Effector memory CD4-positive, alpha-beta T cell (primary cell): ENCODE results near the gene IQSEC3.

Source experiments
- DNase-seq, 3 donors: peaks; one replicate each; pipeline ENCODE4 v3.0.0-alpha.2; 2020
- H3K27ac ChIP-seq: 2 replicates; pipeline ENCODE4 v1.7.0; 2013; ENCODE audit warnings: mild to moderate bottlenecking, low read length, moderate library complexity; ENCODE audit not compliant: insufficient read depth, poor library complexity, severe bottlenecking
- H3K27me3 ChIP-seq: replicated peaks from 2 replicates; pipeline ENCODE4 v1.7.0; 2013; ENCODE audit warnings: mild to moderate bottlenecking, low read length; ENCODE audit not compliant: insufficient read depth, control insufficient read depth, poor library complexity, severe bottlenecking
- H3K36me3 ChIP-seq: 2 replicates; pipeline ENCODE4 v1.7.0; 2013; ENCODE audit warnings: mild to moderate bottlenecking, low read length, moderate library complexity; ENCODE audit not compliant: control insufficient read depth, insufficient read depth
- H3K4me1 ChIP-seq: 2 replicates; pipeline ENCODE4 v1.7.0; 2013; ENCODE audit warnings: low read length, mild to moderate bottlenecking; ENCODE audit not compliant: control insufficient read depth, insufficient read depth, poor library complexity, severe bottlenecking
- H3K4me3 ChIP-seq: 2 replicates; pipeline ENCODE4 v1.7.0; 2013; ENCODE audit warnings: low read length, low read depth, mild to moderate bottlenecking; ENCODE audit not compliant: insufficient read depth, poor library complexity, severe bottlenecking
- H3K9me3 ChIP-seq: 2 replicates; pipeline ENCODE4 v1.7.0; 2013; ENCODE audit warnings: mild to moderate bottlenecking, low read length, moderate library complexity; ENCODE audit not compliant: control insufficient read depth

The IQSEC3 gene

GRCh38 chr12:218221-218620, 151.7 kb downstream of the IQSEC3 start:
- Histone ChIP-seq H3K4me1 (no peaks in the 10 kb centered on the region), H3K27me3 (no peaks in the 10 kb centered on the region), H3K9me3 (no peaks in the 10 kb centered on the region), H3K4me3 (no peak overlapping the region), H3K27ac (no peak overlapping the region), H3K36me3 (no peaks in the 10 kb centered on the region)
- DNase-seq = no peak

- DNase-seq = no peak
- Histone ChIP-seq H3K36me3 (no peaks in the 10 kb centered on the region), H3K4me1 (no peaks in the 10 kb centered on the region), H3K9me3 (no peaks in the 10 kb centered on the region), H3K4me3 (no peak overlapping the region), H3K27ac (no peak overlapping the region), H3K27me3 (no peaks in the 10 kb centered on the region)
Observed at GRCh38 chr12:218728-219590, 152.4 kb downstream of the IQSEC3 start.

GRCh38 chr12:219891-220352, 153.4 kb downstream of the IQSEC3 start:
- H3K4me1 ChIP-seq = no peaks in the 10 kb centered on the region
- no peaks in the 10 kb centered on the region for H3K36me3 ChIP-seq
- no peaks in the 10 kb centered on the region for H3K9me3 ChIP-seq
- no peak for DNase-seq
- no peak overlapping the region for H3K27ac ChIP-seq
- no peaks in the 10 kb centered on the region for H3K27me3 ChIP-seq
- no peak overlapping the region for H3K4me3 ChIP-seq

- no peaks in the 10 kb centered on the region for H3K27me3 ChIP-seq
- no peaks in the 10 kb centered on the region for H3K36me3 ChIP-seq
- no peak overlapping the region for H3K27ac ChIP-seq
- H3K4me1 ChIP-seq = no peaks in the 10 kb centered on the region
- H3K4me3 ChIP-seq = no peak overlapping the region
- no peaks in the 10 kb centered on the region for H3K9me3 ChIP-seq
- DNase-seq = no peak
Observed at GRCh38 chr12:220491-220890, 153.9 kb downstream of the IQSEC3 start.

GRCh38 chr12:220946-221550, 154.5 kb downstream of the IQSEC3 start:
- H3K4me1 ChIP-seq = no peaks in the 10 kb centered on the region
- H3K36me3 ChIP-seq = no peaks in the 10 kb centered on the region
- no peak overlapping the region for H3K4me3 ChIP-seq
- no peaks in the 10 kb centered on the region for H3K9me3 ChIP-seq
- H3K27ac ChIP-seq = no peak overlapping the region
- no peak for DNase-seq
- no peaks in the 10 kb centered on the region for H3K27me3 ChIP-seq

GRCh38 chr12:221736-222135, 155.2 kb downstream of the IQSEC3 start:
- DNase-seq = no peak
- Histone ChIP-seq H3K36me3 (no peaks in the 10 kb centered on the region), H3K4me3 (no peak overlapping the region), H3K9me3 (no peaks in the 10 kb centered on the region), H3K4me1 (no peaks in the 10 kb centered on the region), H3K27me3 (no peaks in the 10 kb centered on the region), H3K27ac (no peak overlapping the region)

- H3K4me1 ChIP-seq = no peaks in the 10 kb centered on the region
- H3K9me3 ChIP-seq = no peaks in the 10 kb centered on the region
- no peak for DNase-seq
- no peaks in the 10 kb centered on the region for H3K27me3 ChIP-seq
- no peak overlapping the region for H3K4me3 ChIP-seq
- no peak overlapping the region for H3K27ac ChIP-seq
- H3K36me3 ChIP-seq = no peaks in the 10 kb centered on the region
Observed at GRCh38 chr12:223841-224240, 157.3 kb downstream of the IQSEC3 start.

- H3K27me3 ChIP-seq = no peaks in the 10 kb centered on the region
- no peak overlapping the region for H3K4me3 ChIP-seq
- H3K27ac ChIP-seq = no peak overlapping the region
- H3K4me1 ChIP-seq = no peaks in the 10 kb centered on the region
- no peak for DNase-seq
- H3K36me3 ChIP-seq = no peaks in the 10 kb centered on the region
- H3K9me3 ChIP-seq = no peaks in the 10 kb centered on the region
Observed at GRCh38 chr12:224330-224729, 157.8 kb downstream of the IQSEC3 start.

- no peak overlapping the region for H3K27ac ChIP-seq
- no peak overlapping the region for H3K4me3 ChIP-seq
- no peak for DNase-seq
- H3K4me1 ChIP-seq = no peaks in the 10 kb centered on the region
- H3K9me3 ChIP-seq = no peaks in the 10 kb centered on the region
- H3K36me3 ChIP-seq = no peaks in the 10 kb centered on the region
- H3K27me3 ChIP-seq = no peaks in the 10 kb centered on the region
Observed at GRCh38 chr12:225012-225411, 158.4 kb downstream of the IQSEC3 start.

GRCh38 chr12:226401-226800, 159.8 kb downstream of the IQSEC3 start:
- Histone ChIP-seq H3K27ac (no peak overlapping the region), H3K4me3 (no peak overlapping the region), H3K36me3 (no peaks in the 10 kb centered on the region), H3K4me1 (no peaks in the 10 kb centered on the region), H3K27me3 (no peaks in the 10 kb centered on the region), H3K9me3 (no peaks in the 10 kb centered on the region)
- DNase-seq = no peak
